ENCODE measurements around the gene VPS35L. TPM values are rescaled to one million over a fixed set of nuclear protein-coding genes. Genes with fewer than 3 reads are reported as not detected.

VPS35L gene, protein sequence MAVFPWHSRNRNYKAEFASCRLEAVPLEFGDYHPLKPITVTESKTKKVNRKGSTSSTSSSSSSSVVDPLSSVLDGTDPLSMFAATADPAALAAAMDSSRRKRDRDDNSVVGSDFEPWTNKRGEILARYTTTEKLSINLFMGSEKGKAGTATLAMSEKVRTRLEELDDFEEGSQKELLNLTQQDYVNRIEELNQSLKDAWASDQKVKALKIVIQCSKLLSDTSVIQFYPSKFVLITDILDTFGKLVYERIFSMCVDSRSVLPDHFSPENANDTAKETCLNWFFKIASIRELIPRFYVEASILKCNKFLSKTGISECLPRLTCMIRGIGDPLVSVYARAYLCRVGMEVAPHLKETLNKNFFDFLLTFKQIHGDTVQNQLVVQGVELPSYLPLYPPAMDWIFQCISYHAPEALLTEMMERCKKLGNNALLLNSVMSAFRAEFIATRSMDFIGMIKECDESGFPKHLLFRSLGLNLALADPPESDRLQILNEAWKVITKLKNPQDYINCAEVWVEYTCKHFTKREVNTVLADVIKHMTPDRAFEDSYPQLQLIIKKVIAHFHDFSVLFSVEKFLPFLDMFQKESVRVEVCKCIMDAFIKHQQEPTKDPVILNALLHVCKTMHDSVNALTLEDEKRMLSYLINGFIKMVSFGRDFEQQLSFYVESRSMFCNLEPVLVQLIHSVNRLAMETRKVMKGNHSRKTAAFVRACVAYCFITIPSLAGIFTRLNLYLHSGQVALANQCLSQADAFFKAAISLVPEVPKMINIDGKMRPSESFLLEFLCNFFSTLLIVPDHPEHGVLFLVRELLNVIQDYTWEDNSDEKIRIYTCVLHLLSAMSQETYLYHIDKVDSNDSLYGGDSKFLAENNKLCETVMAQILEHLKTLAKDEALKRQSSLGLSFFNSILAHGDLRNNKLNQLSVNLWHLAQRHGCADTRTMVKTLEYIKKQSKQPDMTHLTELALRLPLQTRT
- total RNA-seq = 10 to 100 TPM; 38.2 to 40.8 TPM

GRCh38 chr16:19555186-19555937 lies at the start of gene VPS35L:
VPS35L (plus strand) TSS chr16:19555703; CDS start chr16:19555730, 27 bp downstream.
- Mint-ChIP-seq H3K27ac (peak within 1 kb of the TSS; percentile 96), H3K27me3 (no peaks in the 10 kb centered on the region), H3K4me3 (peak within 1 kb of the TSS; percentile 95), H3K4me1 (peaks cover 5% of the 10 kb centered on the region), H3K36me3 (ENCODE audit: low read depth) (peaks cover 20% of the 10 kb centered on the region), H3K9me3 (no peaks in the 10 kb centered on the region)
- ATAC-seq (replicated peaks) = peak; percentile 94

- Mint-ChIP-seq H3K36me3 (ENCODE audit: low read depth) (peaks cover 91% of the 10 kb centered on the region), H3K4me1 (no peaks in the 10 kb centered on the region), H3K27ac (no peak overlapping the region), H3K27me3 (no peaks in the 10 kb centered on the region), H3K4me3 (no peak overlapping the region), H3K9me3 (no peaks in the 10 kb centered on the region)
- ATAC-seq (replicated peaks) = no peak
Observed at GRCh38 chr16:19506965-19507364, 48.5 kb upstream of the VPS35L start.

- H3K36me3 Mint-ChIP-seq (ENCODE audit: low read depth) = peaks cover 91% of the 10 kb centered on the region
- no peaks in the 10 kb centered on the region for H3K27me3 Mint-ChIP-seq
- no peak overlapping the region for H3K27ac Mint-ChIP-seq
- no peaks in the 10 kb centered on the region for H3K4me1 Mint-ChIP-seq
- H3K9me3 Mint-ChIP-seq = no peaks in the 10 kb centered on the region
- H3K4me3 Mint-ChIP-seq = no peak overlapping the region
- ATAC-seq (replicated peaks) = no peak
Observed at GRCh38 chr16:19507867-19508266, 47.6 kb upstream of the VPS35L start.

DNA sequence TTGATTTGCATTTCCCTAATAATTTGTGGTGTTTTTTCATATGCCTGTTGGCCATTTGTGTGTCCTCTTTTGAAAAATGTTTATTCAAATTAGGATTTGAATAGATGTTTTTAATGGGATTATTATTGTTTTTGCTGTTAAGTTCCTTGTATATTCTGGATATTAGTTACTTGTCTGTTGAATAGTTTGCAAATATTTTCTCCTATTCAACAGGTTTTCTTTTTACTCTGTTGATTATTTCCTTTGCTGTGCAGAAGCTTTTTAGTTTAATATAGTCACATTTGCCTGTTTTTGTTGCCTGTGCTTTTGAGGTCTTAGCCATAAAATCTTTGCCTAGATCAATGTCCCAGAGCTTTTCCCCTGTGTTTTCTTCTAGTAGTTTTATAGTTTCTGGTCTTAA lies 43.2 kb upstream of the VPS35L start:
- Mint-ChIP-seq H3K4me1 (peaks cover 4% of the 10 kb centered on the region), H3K9me3 (no peaks in the 10 kb centered on the region), H3K4me3 (no peak overlapping the region), H3K36me3 (ENCODE audit: low read depth) (peaks cover 87% of the 10 kb centered on the region), H3K27ac (no peak overlapping the region), H3K27me3 (no peaks in the 10 kb centered on the region)
- no peak for ATAC-seq (replicated peaks)

DNA sequence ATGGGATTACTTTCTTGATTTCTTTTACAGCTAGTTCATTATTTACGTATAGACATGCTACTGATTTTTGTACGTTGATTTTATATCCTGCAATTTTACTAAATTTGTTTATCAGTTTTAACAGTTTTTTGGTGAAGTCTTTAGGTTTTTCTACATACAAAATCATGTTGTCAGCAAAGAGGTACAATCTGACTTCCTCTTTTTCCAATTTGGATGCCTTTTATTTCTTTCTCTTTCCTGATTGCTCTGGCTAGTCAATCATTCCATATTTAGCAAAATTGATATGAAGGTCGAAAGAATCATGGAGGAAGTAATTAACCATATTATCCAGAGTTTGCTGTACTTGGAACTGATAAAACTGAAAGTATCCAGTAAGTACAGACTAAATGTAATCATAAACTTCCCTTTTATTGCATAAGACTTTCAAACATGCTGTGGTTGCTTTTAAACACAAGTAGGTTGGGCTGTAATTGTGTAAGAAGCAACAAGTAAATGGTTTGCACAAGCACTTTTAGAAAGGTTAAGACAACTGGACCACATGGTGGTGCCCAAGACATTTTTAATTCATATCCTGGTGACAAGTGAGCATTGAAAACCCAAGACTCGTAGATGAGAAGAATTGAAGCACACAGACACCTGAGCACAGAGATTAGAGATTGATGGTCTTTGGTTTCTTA lies 42.0 kb upstream of the VPS35L start:
- no peak overlapping the region for H3K4me3 Mint-ChIP-seq
- no peak for ATAC-seq (replicated peaks)
- no peaks in the 10 kb centered on the region for H3K9me3 Mint-ChIP-seq
- H3K4me1 Mint-ChIP-seq = peaks cover 5% of the 10 kb centered on the region
- no peak overlapping the region for H3K27ac Mint-ChIP-seq
- no peaks in the 10 kb centered on the region for H3K27me3 Mint-ChIP-seq
- peaks cover 77% of the 10 kb centered on the region for H3K36me3 Mint-ChIP-seq (ENCODE audit: low read depth)

GRCh38 chr16:19515757-19516156 lies 39.7 kb upstream of the VPS35L start:
- no peak for ATAC-seq (replicated peaks)
- Mint-ChIP-seq H3K27ac (no peak overlapping the region), H3K4me1 (peaks cover 10% of the 10 kb centered on the region), H3K4me3 (no peak overlapping the region), H3K9me3 (no peaks in the 10 kb centered on the region), H3K27me3 (no peaks in the 10 kb centered on the region), H3K36me3 (ENCODE audit: low read depth) (peaks cover 60% of the 10 kb centered on the region)

GRCh38 chr16:19517424-19518089 lies 37.9 kb upstream of the VPS35L start:
- peaks cover 20% of the 10 kb centered on the region for H3K4me1 Mint-ChIP-seq

GRCh38 chr16:19518388-19518787 lies 37.1 kb upstream of the VPS35L start:
- no peaks in the 10 kb centered on the region for H3K27me3 Mint-ChIP-seq
- peak overlapping the region; percentile 56 for H3K27ac Mint-ChIP-seq
- H3K36me3 Mint-ChIP-seq (ENCODE audit: low read depth) = peaks cover 38% of the 10 kb centered on the region
- ATAC-seq (replicated peaks) = no peak
- peaks cover 22% of the 10 kb centered on the region for H3K4me1 Mint-ChIP-seq
- no peaks in the 10 kb centered on the region for H3K9me3 Mint-ChIP-seq
- H3K4me3 Mint-ChIP-seq = peak overlapping the region; percentile 31

More at GRCh38 chr16:19517424-19518089, 37.9 kb upstream of the VPS35L start:
- H3K36me3 Mint-ChIP-seq (ENCODE audit: low read depth) = peaks cover 46% of the 10 kb centered on the region
- H3K4me3 Mint-ChIP-seq = peak overlapping the region; percentile 24
- H3K27ac Mint-ChIP-seq = peak overlapping the region; percentile 82
- no peaks in the 10 kb centered on the region for H3K27me3 Mint-ChIP-seq
- ATAC-seq (replicated peaks) = peak; percentile 38
- H3K9me3 Mint-ChIP-seq = no peaks in the 10 kb centered on the region

DNA sequence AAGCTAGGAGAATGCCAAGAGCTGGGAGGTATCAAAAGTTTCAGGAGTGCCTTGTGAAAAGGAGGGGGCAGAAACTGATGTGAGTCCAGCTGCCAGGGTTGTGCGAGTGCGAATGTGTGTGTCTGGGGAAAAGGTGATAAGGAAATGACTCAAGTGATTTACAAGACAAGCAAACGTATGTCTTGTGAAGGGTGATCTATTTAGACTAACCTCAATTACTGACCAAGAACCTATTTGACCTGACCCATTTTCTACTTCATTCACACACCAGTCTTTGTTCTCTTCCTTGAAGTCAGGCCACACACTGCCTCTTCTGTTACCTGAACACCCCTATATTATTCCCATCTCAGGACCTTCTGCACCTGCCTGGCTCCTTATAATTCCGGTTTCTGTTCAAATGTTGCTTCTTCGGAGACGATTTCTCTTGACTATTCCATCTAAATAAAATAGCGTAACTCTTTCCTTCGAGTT lies 34.6 kb upstream of the VPS35L start:
- no peaks in the 10 kb centered on the region for H3K9me3 Mint-ChIP-seq
- peaks cover 33% of the 10 kb centered on the region for H3K4me1 Mint-ChIP-seq
- no peaks in the 10 kb centered on the region for H3K27me3 Mint-ChIP-seq
- peak overlapping the region; percentile 95 for H3K27ac Mint-ChIP-seq
- H3K4me3 Mint-ChIP-seq = peak overlapping the region; percentile 98
- H3K36me3 Mint-ChIP-seq (ENCODE audit: low read depth) = peaks cover 16% of the 10 kb centered on the region
- peak; percentile 13 for ATAC-seq (replicated peaks)

- no peaks in the 10 kb centered on the region for H3K9me3 Mint-ChIP-seq
- peaks cover 33% of the 10 kb centered on the region for H3K4me1 Mint-ChIP-seq
- peak; percentile 84 for ATAC-seq (replicated peaks)
- H3K36me3 Mint-ChIP-seq (ENCODE audit: low read depth) = peaks cover 8% of the 10 kb centered on the region
- H3K4me3 Mint-ChIP-seq = peak within 1 kb of the TSS; percentile 98
- H3K27me3 Mint-ChIP-seq = no peaks in the 10 kb centered on the region
- H3K27ac Mint-ChIP-seq = peak within 1 kb of the TSS; percentile 95
Observed at GRCh38 chr16:19521471-19522396, 33.8 kb upstream of the VPS35L start, which contains the start of gene GDE1. GDE1 (minus strand) TSS chr16:19522098; CDS start chr16:19521964, 134 bp downstream.

GRCh38 chr16:19522397-19522732 lies 33.1 kb upstream of the VPS35L start:
- Mint-ChIP-seq H3K36me3 (ENCODE audit: low read depth) (peaks cover 2% of the 10 kb centered on the region), H3K27me3 (no peaks in the 10 kb centered on the region), H3K4me1 (peaks cover 29% of the 10 kb centered on the region), H3K4me3 (peak overlapping the region; percentile 98), H3K27ac (peak overlapping the region; percentile 95), H3K9me3 (no peaks in the 10 kb centered on the region)
- no peak for ATAC-seq (replicated peaks)

DNA sequence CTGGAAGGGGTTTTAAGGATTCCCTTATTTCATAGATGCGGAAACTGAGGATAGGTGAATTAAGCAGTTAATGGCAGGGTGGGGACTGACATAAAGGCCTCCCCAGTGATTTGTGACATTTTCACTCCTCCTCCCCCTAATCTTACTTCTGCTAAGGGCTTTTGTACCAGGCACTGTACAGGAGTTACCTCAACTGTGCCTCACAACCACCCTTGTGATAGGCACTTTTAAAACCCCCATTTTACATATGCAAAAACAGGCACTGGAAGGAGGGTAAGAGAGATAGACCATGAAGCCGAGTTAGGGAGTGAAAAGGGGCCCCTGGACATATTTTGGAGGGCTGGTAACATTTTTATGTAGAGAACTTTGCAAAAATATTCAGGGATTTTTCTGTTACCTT lies 32.7 kb upstream of the VPS35L start:
- Mint-ChIP-seq H3K9me3 (no peaks in the 10 kb centered on the region), H3K27me3 (no peaks in the 10 kb centered on the region), H3K4me1 (peaks cover 28% of the 10 kb centered on the region), H3K27ac (peak overlapping the region; percentile 95), H3K36me3 (ENCODE audit: low read depth) (peaks cover 2% of the 10 kb centered on the region), H3K4me3 (peak overlapping the region; percentile 98)
- ATAC-seq (replicated peaks) = no peak

All from activated T-helper 17 cell treated with anti-CD3 and anti-CD28 coated beads, Interleukin-2, amount 50 U/mL, for 72 hours (primary cell).